NCI-H1048 (cell line): ENCODE results near the gene CISD1.

Experiments used
- DNase-seq: peaks from one replicate; lab custom pipeline; 2025; lab: John Stamatoyannopoulos, UW

The CISD1 gene

DNA sequence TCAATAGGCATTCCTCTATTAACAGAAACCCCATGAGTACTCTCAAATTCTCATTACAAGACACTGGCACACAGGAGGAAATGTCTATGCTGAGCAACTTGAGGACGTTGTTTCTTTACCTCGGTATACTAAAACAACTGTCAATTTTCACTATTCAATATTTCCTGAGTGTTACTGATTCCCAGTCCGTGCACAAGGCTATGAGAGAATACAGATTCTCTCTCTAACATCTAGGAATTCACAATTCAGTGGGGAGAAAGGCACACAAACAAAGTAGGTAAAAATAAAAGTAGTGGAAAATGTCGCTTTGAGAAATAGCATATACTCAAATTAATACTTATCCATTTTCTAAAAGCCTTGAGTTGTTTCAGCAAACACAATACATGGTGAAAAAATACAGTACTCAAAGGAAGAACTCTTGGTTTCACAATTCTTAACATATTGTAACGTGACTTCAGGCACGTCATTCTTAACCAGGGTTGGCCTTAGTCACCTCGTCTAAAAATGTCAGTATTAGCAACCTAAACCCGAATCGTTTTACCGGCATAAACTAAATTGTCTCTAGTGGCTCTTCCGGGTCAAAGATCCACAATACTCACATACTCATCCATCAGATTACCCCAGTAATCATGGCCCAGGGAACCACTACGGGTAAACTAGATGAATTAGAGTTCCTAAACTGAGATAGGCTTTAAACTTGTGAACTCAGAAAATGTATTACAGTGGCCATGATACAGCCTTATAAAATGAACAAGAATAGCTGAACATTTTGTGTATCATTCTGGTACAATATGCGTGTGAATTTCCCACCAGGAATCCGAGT lies 2.7 kb upstream of the CISD1 start:
- DNase-seq, result no peak

DNA sequence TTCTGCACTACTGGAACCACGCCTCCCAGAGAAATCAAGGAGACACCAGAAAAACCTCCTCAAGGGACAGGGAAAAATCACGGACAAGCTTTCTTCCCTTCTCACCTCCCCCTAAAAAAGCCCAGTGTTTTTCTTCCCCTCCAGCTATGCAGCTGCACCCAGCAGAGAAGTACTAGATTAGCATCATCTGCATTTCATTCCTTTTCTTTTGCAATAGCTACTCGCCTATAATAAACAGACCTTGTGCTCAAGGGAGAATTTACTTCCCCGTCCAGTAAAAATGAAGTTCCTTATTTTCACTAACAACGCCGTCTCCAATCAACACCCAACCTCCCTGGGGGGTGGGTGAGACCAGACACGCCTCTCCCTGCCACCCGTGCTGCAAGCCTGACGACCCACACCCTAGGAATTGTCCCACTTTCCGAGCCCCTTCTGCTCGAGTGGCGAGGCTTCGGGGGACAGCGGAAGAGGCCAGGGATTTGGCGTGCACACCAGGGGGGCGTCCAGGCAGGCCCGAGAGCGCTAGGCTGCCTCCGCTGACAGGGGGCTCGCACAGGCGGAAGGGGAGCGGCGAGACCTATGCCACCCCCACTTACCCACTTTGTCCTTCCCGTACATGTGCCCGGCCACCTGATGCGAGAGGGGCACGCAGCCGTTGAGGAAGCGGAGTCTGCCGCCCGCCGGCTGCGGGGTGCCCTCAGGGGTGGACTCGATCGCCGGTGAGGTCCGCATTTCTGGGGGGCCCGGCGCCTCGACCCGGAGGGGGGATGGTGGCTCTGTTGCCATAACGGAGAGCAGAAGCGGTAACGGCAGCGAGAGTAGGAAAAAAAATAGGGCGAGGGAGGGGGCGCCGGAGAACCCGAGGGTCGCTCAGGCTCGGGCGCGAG lies 1.9 kb upstream of the CISD1 start:
- no peak for DNase-seq

DNA sequence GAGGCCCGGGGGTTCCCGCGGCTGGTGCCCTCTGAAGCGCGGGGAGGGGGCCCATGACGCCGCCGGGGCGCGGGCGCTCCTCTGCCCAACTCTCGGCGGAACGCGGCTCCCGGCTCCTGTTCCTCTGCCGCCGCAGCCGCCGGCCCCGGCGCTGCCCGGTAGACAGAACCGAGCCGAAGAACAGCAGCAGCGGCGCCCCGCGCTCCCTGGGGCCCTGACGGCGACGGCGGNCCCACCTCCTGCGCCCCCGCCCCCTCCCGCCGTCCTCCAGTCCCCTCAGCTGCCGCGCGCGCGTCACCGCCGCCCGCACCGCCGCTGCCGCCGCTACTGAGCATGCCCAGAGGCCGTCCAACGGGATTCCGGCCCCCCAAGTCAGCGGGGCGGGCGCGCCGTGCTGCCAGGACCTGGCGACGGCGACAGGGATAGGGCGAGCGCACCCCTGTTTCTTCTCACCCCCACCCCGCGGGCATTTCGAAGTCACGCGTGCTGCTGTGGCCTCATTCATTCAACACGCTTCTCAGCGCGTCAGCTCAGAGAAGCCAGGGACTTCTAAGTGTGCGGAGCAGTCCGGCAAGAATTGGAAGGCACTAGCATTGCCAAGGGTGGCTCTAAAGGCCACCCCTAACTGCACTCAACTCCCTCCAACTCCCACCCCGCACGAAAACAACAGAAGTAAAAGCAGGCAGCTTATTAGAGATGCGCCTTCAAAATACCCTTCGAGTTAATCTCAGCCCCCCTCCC lies 1.1 kb upstream of the CISD1 start, which contains the start of gene IPMK:
Gene IPMK (minus strand): TSS at position 182 of the 741 bp plus-strand sequence. CDS start 283 bp downstream, outside the sequence.
- peak; percentile 79 for DNase-seq

DNA sequence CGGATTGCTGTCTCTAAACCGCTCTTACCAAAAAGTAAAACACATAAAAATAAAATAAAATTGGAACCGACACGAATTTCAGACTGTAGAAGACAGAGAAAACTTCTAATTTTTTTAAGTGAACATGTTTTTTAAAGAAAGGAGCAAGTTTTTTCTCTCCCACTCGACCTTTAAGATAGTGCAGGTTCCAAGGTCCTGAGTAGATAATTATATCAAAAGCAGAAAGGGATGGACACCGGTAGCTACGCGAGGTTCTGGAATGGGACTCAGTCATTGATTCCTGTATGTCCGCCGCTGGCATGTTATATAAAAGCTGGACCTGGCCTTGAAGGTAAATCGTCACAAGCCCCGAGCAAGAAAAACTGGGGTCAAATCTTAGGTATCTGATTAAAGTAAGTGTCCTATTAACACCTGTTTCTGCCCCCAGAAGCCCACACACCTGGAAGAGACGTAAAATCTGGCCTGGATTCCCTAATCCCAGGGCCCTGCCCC lies 462 bp upstream of the CISD1 start:
- DNase-seq, result no peak

DNA sequence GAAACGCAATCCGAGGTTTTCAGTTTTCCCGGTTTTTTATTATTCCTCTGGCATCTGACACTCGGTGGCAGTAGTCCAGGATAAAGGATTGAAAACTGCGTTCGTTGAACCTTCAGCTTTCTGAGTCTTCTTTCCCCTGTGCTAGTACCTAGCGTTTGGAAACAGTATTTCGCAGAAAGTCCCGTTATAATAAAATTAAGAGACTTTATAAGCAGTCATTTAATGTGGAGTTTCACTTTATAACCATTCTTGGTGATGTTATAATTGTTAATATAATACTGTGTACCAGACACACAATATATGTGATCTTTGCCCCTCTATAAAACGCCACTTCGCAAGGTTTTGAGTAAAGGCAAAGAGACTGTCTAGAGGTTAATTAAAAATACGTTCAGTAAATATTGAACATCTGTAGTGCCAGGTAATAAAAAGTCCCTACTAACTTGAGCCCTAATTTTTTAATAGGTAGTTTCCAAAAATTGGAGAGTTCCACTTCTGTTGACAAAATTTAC lies 874 bp downstream of the CISD1 start:
- DNase-seq, result no peak

DNA sequence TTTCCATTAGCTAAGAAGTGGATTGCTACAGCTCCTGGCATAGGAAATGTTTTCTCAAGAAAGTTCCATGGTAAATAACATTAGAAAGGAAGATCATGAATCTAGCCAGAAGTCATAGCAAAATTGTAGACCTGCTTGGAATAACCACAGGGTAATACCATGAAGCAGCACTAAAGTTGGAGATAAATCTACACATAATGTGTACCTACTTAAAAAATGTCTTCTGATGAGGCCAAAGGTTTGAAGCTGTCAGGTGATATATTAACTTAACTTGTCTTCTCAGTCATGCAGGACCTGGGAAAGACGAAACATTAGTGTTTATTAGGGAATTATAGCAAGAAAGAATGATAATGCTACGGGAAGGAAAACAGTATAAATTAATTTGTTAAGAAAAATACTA lies 6.3 kb downstream of the CISD1 start:
- no peak for DNase-seq

DNA sequence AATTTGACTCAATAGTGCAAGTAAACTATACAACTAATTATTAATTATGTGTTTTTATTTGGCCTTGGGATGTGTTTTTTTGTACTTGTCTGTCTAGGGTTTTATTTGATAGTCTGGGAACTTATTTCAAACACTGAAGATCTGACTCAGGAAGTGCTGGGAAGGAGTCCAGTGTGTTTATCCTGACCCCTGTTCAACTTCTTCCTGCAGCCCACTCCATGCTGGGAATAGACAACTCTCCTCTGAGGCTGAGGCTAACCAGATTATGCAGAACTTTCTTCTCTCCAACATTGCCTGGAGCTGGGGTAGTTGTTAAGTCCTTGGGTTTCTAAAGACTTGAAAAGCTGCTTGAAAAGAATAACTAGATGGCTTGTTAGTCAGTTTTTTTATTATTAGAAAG lies 6.9 kb downstream of the CISD1 start:
- no peak for DNase-seq

DNA sequence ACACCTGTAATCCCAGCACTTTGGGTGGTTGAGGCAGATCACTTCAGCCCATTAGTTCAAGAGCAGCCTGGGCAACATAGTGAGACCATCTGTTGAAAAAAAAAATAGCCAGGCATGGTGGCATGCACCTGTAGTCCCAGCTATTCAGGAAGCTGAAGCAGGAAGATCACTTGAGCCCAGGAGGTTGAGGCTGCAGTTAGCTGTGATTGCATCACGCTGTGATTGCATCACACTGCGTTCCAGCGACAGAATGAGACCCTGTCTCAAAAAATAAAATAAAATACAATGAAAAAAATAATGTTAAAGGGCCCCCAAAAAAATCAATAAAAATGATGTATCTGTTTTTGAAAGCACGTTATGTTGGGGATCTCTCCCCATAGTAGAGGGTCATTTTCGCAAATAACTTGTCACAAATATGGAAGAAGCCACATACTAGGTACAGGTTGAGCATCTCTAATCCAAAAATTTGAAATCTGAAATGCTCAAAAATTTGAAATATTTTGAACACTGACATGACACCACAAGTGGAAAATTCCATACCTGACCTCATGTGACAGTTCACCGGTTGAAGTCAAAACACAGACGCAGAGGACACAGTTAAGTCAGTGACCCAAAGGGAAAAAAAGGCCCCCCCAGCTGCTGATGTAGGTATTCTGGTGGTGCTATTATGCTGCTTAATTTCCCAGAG lies 9.5 kb downstream of the CISD1 start:
- no peak for DNase-seq

DNA sequence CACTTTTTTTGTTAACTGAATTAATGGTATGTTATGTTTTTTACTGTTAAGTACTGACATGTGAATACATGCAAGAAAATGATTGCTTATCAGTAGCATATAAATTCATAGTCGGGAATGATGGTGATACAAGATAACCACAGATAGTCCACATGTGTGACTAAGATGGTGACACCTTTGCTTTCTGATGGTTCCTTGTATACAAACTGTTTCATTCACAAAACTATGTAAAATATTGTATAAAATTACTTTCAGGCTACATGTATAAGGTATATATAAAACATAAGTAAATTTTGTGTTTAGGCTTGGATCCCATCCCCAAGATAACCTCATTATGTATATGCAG lies 10.0 kb downstream of the CISD1 start:
- no peak for DNase-seq

DNA sequence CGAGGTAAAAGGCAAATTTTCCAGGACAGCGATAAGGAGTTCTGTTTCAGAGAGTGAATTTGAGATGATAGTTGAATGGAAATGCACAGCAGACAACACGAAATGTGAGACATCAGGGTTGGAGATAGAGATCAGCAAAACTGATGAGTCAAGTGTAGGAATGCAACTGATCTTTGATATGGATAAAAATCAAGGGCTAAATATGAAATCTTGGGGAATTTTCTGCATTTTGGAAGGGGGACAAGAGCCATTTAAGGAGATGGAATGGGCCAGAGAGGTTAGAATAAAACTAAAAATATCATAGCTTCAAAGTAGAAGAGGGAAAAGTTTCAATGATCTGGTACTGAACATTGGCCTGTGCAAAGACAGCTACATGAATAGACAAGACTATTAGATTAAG lies 11.5 kb downstream of the CISD1 start:
- no peak for DNase-seq

DNA sequence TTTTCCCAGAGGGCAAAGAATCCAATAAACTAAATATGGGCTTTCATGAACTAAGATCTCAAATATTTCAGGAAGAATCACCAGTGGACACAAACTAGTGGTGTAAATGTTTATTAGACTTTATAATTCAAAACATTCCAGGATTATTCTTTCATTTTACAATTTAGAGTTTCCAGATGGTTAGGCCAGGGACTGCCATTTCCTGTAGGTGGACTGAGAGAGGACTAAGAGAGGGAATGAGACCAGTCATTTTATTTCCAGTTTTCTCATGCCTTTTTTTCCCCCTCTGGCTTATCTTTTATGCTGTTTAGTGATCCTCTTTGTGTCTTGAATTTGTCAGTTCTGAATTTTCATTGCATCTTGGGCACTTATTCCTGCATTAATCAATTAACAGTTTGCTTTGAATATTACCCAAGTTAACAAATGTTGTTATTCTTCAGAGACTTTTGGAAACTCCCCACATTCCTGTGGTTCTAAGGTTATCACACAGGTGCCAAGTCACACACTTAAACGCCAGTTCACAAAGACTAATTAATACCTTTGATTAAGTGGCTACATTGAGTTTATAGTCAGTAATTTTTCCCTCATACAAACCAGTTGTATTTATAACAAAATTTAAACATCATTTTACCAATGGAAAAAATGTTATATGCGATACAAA lies 12.3 kb downstream of the CISD1 start:
- DNase-seq, result no peak

DNA sequence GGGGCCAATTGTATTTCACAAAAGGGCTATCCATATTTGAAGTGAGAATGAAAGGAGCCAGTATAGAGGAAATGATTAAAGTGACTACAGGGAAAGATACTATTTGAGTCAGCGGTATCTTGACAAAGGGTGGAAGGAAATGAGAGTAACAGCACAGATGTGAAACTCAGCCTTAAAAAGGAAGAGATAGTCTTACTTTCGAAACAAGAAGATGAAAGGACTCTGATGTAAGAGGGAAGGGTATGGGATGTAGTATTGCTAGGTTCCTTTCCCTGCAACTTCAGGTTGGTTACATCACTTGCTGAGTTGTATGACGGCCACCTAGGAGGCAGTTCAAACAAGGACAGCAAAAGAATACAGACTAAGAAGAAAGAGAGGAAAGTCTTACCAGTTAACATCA lies 13.7 kb downstream of the CISD1 start:
- DNase-seq, result no peak

DNA sequence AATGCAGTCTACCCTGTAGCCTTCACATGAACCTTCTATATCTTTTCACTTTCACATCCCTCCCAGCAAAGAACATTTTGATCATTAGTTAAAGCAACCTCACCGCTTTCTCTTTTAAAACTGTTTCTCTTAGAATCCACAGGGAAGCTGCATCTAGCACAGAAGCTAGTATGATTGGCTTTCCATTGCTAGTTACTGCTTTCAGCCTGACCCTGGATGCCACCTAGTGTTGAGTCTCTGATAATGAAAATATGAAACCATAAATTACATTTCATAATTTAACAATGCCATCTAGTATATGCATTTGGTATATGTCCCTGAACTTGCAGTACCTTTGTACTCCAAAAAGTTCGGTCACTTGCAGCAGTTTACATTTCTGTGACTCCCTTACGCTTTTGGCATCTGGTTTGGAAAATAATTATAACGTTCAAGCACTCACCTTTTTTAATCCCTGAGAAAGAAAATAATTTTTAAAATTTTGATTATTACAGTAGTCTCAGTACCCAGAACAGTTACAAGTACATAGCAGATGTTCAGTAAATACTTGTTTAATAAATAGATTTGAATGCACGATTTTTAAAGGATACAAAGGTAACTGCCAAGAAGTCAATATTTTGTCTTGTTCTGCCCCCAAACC lies 22.7 kb downstream of the CISD1 start:
- peak; percentile 26 for DNase-seq

DNA sequence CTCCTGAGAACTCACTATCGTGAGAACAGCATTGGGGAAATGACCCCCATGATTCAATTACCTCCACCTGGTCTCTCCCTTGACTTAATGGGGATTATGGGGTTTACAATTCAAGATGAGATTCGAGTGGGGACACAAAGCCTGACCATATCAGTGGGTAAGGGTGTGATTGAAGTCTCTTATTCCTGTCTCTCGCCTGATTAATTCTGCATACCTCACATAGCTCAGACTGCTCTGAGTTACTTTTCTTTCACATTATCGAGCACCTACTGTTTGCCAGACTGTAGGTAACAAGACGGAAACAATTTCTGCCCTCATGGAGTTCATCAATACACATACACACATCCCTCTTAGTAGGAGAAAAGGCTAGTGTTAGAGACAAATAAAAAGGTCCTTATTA lies 25.0 kb downstream of the CISD1 start:
- DNase-seq, result no peak

DNA sequence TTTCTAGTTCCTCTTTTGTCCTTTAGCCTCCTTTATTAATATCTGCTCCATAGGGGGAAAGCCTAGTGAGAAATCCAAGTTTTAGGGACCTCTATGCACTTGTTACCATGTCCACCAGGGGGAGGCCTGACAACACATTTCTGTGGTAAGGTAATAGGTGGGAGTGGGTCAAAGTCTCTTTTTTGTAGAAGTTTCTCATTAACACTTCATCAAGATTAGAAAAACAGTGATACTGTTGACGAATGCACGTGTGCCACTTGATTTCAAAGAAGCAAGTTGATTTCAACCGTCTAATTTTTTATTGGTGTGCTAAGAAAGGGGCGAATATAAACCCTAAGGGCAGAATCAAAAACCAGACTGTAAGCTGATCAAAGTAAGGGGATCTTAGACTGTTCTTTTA lies 30.6 kb downstream of the CISD1 start:
- DNase-seq, result no peak

DNA sequence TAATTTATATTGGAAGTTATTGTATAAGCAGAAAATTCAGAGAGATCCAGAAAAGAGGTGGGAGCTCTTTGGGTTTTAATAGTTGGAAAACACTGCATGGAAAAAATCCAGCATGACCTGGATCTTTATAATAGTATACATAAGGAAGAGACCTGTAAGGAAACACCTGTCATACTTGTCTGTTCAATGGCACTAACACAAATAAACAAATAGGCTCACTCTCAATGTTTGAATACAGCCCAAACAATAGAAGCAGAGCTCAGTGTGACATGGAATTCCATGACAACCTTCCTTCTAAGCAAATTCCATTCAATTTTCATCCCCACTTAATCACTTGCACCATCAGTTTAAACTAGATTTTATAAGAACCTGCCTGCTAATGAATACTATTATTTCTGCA lies 31.7 kb downstream of the CISD1 start:
- no peak for DNase-seq

DNA sequence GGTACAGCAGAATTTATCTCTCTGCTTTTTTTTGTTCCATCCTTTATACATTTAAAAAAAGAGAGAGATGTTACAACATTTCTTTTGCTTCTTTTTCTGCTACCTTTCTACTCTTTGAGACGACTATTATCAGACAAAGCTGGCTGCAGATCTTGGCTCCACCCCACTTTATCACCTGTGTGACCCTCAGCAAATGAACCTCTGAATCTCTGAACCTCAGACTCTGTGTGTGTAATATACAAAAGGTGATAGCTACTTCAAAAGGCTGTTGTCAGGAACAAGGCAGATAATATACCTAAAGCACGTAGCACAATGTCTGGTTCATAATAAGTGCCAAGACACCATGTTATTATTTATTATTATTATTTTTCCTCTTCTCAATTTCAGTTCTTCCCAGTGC lies 33.3 kb downstream of the CISD1 start:
- DNase-seq, result no peak

DNA sequence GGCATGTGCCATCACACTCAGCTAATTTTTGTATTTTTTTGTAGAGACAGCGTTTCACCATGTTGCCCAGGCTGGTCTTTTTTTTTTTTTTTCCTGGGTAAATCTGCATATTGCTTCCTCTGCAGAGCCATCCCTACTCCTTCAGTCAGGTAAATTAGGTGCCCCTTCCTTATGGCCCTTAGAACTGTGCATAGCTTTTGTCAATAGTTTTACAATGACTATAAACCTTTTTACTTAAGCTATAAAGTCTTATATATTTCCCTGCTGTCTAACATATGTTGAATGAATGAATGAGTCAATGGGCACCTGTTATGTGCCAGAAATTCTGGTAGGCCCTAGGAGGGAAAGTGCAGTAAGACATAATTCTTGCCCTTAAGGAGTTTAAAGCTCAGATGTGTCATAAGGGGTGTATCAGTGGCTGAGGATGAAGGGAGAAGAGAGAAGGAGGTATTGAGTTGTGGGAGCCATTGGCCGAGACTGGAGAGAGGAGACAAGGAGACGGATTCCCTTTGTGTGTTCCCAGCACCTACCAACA lies 35.2 kb downstream of the CISD1 start:
- no peak for DNase-seq

DNA sequence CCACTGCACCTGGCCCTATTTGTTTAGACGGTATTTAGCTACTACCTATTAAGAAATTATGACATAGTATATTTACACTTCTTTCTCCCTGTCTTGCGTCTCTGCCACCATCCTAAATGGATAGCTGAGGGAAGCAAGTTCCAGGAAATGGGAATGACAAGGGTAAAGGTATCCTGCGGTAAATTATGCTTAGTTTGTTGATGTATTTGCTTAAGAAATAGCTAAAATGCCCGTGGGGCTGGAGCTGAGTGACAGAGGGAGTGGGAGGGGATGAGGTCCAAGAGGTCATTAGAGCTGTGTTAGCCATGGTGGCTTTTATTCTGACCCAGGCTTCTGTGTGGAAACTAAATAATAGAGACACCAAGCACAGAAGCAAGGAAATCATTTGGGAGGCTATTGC lies 36.9 kb downstream of the CISD1 start:
- no peak for DNase-seq

DNA sequence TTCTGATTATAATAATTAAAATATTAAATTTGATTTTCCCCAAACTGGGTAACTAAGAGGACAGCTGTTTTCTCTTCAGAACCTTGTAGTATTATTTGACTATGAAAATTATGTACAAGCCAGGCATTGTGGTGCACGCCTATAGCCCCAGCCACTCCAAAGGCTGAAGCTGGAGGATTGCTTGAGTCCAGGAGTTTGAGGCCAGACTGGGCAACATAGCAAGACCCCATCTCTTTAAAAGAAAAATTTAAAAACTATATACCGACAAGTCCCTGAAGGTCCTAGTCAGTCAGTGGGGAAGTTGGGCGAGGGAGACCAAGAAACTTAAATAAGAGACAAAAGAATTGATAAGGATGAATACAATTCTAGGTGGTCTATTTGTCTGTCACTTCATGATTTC lies 38.7 kb downstream of the CISD1 start:
- DNase-seq, result no peak
